GM21619 (cell line): ENCODE results near the gene RNU1-3.
"Not testable (repeated sequence)": the region's sequence is repeated elsewhere in the genome, so short reads cannot be mapped to it uniquely, and the experiment has no call there.

ENCODE experiments used
- ATAC-seq: cut with Tn5 transposase; IDR thresholded peaks from one replicate; pipeline ENCODE4 v1.9.1; 2021; ENCODE audit not compliant: unreplicated experiment

Gene RNU1-3

DNA sequence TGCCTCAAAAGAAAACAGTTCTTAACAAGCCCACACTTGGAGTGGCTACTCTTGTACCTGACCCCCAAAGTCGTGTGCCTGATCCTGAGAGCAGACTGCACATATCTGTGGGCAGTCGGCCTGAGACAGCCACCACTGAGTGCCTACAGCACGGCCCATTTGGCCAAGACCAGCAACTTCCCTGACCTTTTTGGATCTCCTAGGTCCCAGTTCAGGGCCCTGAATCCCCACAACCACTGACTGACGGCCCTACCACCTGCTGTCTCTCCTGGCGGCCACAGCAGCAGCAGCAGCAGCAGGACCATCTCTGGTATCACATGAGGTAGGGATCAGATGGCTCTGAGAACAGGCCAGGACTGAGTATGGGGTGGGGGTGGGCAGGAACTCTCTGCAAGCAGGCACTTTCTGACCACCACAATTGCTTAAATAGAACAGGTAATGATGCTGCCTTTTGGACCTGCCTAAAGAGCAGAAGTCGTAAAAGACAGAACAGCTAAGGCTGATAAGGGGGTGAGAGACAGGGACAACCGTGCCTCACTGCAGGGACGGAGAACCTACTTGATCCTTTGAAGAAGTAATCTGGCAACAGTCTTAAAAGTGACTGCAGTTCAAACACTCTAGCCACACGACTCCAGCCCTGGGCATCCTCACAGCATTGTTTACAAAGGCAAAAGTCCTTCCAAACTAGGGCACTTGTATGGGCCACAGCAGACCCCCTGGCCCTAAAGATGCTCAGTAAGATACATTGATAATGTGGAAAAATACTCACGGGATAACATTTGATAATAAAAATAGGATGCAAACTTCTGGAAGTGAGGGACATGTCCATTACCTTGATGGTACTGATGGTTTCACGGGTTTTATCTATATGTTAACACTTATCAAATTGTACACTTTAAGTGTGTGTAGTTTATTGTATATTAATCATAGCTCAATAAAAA, 27.4 kb downstream of the RNU1-3 start:
- not testable (repeated sequence) for ATAC-seq

DNA sequence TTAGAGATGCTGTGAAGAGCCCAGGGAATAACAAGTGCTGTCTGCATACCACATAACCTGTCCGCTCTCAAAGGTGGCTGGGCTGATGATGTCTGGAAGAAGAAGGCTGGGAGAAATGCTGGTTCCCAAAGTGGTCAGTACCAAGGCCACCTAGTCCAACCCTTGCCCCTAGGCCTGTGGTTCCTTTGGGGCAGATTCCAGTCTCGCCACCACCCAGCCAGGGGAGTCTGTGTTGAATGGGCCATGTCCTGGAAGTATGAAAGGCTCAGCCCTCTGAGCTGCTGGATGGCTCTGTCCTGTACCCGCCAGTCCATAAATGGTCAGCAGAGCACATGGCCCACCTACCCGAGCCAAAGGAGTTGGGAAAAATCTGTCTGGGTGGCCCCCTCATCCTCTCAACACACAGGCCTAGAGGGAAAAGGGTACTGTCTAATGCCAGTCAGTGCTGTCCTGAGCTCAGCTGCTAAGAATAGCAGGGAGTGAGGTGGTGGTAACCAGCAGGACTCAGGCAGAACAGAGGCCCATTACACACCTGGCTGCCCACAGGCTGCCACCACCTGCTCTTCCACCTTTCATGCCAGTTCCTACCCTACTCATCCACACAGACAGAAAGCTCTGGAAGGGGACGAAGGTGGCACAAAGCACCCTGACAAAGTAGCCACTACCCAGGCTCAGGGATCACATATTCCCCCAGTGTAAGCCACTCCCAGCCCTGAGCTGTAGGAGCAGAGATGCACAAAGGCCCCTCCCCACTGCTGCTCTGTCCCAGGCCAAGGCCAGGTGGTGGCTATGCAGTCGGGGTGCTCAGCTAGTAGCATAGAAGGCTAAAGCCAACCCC, 28.6 kb downstream of the RNU1-3 start:
- ATAC-seq = not testable (repeated sequence)

GRCh38 chr1:16636551-16637195, 30.1 kb downstream of the RNU1-3 start:
- not testable (repeated sequence) for ATAC-seq

DNA sequence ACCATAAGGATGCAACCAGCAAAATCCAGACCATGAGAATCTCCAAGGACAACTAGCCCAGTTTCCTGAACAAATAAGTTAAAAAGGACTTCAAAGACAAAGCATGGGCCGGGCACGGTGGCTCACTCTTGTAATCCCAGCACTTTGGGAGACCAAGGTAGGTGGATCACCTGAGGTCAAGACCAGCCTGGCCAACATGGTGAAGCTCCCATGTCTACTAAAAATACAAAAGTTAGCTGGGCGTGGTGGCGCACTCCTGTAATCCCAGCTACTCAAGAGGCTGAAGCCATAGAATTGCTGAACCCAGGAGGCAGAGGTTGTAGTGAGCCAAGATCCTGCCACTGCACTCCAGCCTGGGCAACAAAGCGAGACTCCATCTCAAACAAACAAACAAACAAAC, 30.8 kb downstream of the RNU1-3 start:
- ATAC-seq = not testable (repeated sequence)

- ATAC-seq = not testable (repeated sequence)
These were observed 33.0 kb downstream of the RNU1-3 start for GRCh38 chr1:16633540-16634282.

GRCh38 chr1:16632044-16632850, 34.5 kb downstream of the RNU1-3 start:
- not testable (repeated sequence) for ATAC-seq

DNA sequence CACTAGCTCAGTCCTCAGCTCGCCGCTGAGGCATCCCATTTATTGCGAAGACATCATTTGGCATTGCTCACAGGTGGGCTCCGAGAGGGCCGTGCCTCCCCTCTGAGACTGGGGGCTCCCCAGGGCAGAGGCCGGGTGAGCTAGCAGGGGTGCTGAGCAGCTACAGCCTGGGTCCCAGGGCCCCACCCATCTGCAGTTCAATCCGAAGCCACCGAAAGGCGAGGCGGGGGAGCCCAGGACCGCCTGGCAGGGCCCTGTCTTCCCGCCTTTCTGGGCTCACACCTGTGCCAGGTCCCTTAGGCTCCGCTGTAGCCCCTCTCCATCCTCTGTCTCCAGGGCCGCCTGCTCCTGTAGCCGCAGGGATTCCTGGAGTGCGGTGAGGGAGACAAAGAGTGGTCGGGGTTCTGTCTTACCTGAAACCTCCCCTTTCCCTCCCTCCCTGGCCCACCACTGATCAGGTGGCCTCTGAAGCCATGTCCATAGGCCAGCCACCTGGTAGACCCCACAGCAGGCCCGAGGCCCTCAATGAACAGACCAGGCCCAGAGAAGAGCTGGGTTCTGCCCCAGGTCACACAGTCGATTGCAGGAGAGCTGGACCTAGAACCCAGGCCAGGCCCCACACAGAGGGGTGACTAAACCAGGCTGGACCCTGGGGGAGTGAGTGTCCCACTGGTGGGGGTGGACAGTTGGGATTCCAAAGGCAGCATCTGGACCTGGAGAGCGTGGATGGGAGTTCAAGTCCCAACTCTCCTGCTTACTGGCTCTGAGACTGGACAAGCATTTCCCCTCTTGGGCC, 35.3 kb downstream of the RNU1-3 start:
- no peak for ATAC-seq

GRCh38 chr1:16630661-16631247, 36.0 kb downstream of the RNU1-3 start:
- no peak for ATAC-seq

DNA sequence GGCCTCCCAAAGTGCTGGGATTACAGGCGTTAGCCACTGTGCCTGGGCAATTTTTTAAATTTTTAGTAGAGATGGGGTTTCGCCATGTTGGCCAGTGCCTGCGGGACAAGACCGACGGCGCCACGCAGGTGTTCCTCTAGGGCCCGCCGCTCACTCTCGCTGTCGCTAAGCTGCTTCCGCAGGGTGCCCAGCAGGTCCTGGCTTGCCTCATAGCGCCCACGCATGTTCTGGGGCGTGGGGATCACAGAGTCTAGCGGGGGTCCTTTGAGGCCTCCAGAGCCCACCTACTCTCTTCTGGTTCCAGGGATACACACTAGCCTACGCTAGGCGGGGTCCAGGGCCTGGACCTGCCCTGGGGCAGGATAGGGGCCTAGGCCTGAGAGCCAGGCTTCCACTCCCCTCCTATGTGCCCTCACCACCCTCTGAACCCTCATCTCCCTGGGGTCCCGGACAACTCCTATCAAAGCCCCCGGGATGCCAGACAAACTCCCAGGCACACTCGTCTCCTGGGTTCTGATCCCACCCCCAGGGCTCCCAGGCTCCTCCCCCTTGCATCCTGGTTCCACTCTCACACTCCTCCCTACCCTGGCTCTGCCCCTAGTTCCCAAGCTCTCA, 36.7 kb downstream of the RNU1-3 start:
- ATAC-seq = not testable (repeated sequence)

DNA sequence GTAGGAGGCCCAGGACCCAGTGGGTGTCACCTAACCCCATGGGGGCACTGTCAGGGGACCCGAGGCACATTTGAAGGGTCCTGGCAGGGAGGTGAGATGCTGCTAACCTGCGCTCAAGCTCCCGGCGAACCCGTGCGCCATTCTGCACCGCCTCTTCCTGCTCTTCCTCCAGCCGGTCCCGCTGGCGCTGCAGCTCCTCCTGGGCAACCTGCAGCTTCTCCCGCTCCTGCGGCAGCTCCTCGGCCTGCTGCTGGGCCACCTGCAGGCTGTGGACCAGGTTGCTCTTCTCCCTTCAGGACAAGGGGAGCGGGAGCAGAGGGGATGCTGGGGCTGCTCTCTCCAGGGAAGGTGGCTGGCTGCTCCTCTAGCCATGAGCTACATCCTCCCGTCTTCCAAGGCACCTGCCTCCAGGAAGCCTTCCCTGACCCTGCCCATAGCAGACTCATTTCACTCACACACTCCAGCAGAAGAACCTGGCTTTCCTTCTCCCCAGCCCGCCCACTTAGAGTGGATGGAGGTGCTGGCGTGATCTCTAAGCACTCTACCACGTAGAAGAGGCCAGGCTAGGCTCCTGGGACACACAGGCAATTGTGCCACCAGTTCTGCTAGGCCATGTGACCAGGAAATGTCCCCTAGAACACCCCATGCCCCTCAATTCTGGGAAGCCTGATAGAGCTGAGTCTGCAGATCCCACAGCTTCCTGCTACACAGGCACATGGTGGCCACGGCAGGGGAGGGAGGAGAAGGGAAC, 38.2 kb downstream of the RNU1-3 start:
- no peak for ATAC-seq

- not testable (repeated sequence) for ATAC-seq
These were observed 40.3 kb downstream of the RNU1-3 start for GRCh38 chr1:16626409-16626983.

GRCh38 chr1:16625497-16626408, 41.0 kb downstream of the RNU1-3 start:
- ATAC-seq = no peak

GRCh38 chr1:16623812-16624719, 42.7 kb downstream of the RNU1-3 start:
- ATAC-seq = not testable (repeated sequence)

DNA sequence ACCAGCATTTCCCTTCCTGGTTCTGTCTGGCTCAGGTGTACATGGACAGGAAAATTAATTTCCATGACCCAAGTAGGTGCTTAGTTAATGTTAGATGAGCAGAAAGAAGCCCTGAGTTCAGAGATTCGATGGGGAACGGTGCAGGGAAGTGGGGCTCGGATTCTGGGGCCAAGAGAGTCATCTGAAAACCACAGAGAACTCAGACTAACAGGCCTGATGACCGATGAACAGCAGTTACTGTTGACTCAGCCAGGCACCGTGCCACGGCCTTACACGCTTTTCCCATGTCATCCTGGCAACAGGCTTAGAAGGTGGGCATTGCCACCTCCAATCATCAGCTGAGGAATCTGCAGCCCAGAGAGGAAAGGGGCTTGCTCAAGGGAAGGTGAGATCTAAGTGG, 43.4 kb downstream of the RNU1-3 start:
- ATAC-seq = not testable (repeated sequence)
